Astrocyte (in vitro differentiated cells and primary cell): ENCODE data around the gene CDK5RAP1. TPM values are rescaled to one million over a fixed set of nuclear protein-coding genes. Genes with fewer than 3 reads are reported as not detected.

Experiments used
- DNase-seq: peaks from one replicate; pipeline ENCODE4 v3.0.0-alpha.2; 2010; ENCODE audit warnings: low read depth
- FAIRE-seq: peaks from 2 replicates; lab custom pipeline; 2011; peaks lifted over from hg19 to GRCh38; lab: Jason Lieb, UNC
- H2AFZ ChIP-seq: 2 replicates; pipeline ENCODE4 v1.6.0; 2012; ENCODE audit warnings: low read depth, low read length, inconsistent platforms
- H3K27ac ChIP-seq: 2 replicates; pipeline ENCODE4 v1.5.1; 2011; ENCODE audit warnings: low read depth, low read length, inconsistent platforms
- H3K27me3 ChIP-seq: 2 replicates; pipeline ENCODE4 v1.6.0; 2011; ENCODE audit warnings: low read length, inconsistent platforms; ENCODE audit not compliant: insufficient read depth
- H3K36me3 ChIP-seq: 2 replicates; pipeline ENCODE4 v1.5.1; 2011; ENCODE audit warnings: low read length, inconsistent platforms; ENCODE audit not compliant: insufficient read depth
- H3K4me1 ChIP-seq: 2 replicates; pipeline ENCODE4 v1.5.1; 2011; ENCODE audit warnings: low read length, inconsistent platforms; ENCODE audit not compliant: insufficient read depth
- H3K4me2 ChIP-seq: 2 replicates; pipeline ENCODE4 v1.6.0; 2012; ENCODE audit warnings: low read length, inconsistent platforms
- H3K4me3 ChIP-seq: 2 replicates; pipeline ENCODE4 v1.5.1; 2011; ENCODE audit warnings: low read depth, mild to moderate bottlenecking, low read length, inconsistent platforms; ENCODE audit not compliant: insufficient read depth
- H3K79me2 ChIP-seq: 2 replicates; pipeline ENCODE4 v1.6.0; 2012; ENCODE audit warnings: mild to moderate bottlenecking, low read length, inconsistent platforms; ENCODE audit not compliant: insufficient read depth
- H3K9ac ChIP-seq: 2 replicates; pipeline ENCODE4 v1.6.0; 2012; ENCODE audit warnings: mild to moderate bottlenecking, low read length, inconsistent platforms
- H3K9me3 ChIP-seq: 2 replicates; pipeline ENCODE4 v1.5.1; 2012; ENCODE audit warnings: low read depth, mild to moderate bottlenecking, low read length, inconsistent platforms; ENCODE audit not compliant: insufficient read depth
- H4K20me1 ChIP-seq: 2 replicates; pipeline ENCODE4 v1.6.0; 2012; ENCODE audit warnings: low read length, inconsistent platforms; ENCODE audit not compliant: insufficient read depth
- H3K27ac Mint-ChIP-seq: one replicate; pipeline ENCODE4 v1.8.0; 2021; ENCODE audit warnings: mild to moderate bottlenecking, mixed read lengths; ENCODE audit not compliant: unreplicated experiment
- H3K27me3 Mint-ChIP-seq: one replicate; pipeline ENCODE4 v1.8.0; 2021; ENCODE audit warnings: low read depth, mixed read lengths; ENCODE audit not compliant: unreplicated experiment
- H3K36me3 Mint-ChIP-seq: one replicate; pipeline ENCODE4 v1.8.0; 2021; ENCODE audit warnings: low read depth, mixed read lengths; ENCODE audit not compliant: unreplicated experiment
- H3K4me1 Mint-ChIP-seq: one replicate; pipeline ENCODE4 v1.8.0; 2021; ENCODE audit warnings: low read depth, mixed read lengths; ENCODE audit not compliant: unreplicated experiment
- H3K4me3 Mint-ChIP-seq: one replicate; pipeline ENCODE4 v1.8.0; 2021; ENCODE audit warnings: mild to moderate bottlenecking, moderate library complexity, mixed read lengths; ENCODE audit not compliant: unreplicated experiment
- H3K9me3 Mint-ChIP-seq: one replicate; pipeline ENCODE4 v1.8.0; 2021; ENCODE audit warnings: mild to moderate bottlenecking, mixed read lengths; ENCODE audit not compliant: unreplicated experiment
- CTCF ChIP-seq: IDR thresholded peaks from 2 replicates; pipeline ENCODE4 v1.5.1; 2011; ENCODE audit warnings: low read depth, mild to moderate bottlenecking, inconsistent platforms, low read length, moderate library complexity; ENCODE audit not compliant: insufficient read depth
- EZH2 ChIP-seq: IDR thresholded peaks from 2 replicates; pipeline ENCODE4 v1.6.1; 2012; ENCODE audit warnings: mild to moderate bottlenecking, low read length, inconsistent platforms; ENCODE audit not compliant: insufficient read depth
- total RNA-seq: library from RNA; stranded (reverse); gene quantifications from 2 replicates; pipeline ENCODE4 v1.2.1, GENCODE V29; 2021

The CDK5RAP1 gene
- total RNA-seq, 1 donor from 2014 or later: 29.2 TPM

DNA sequence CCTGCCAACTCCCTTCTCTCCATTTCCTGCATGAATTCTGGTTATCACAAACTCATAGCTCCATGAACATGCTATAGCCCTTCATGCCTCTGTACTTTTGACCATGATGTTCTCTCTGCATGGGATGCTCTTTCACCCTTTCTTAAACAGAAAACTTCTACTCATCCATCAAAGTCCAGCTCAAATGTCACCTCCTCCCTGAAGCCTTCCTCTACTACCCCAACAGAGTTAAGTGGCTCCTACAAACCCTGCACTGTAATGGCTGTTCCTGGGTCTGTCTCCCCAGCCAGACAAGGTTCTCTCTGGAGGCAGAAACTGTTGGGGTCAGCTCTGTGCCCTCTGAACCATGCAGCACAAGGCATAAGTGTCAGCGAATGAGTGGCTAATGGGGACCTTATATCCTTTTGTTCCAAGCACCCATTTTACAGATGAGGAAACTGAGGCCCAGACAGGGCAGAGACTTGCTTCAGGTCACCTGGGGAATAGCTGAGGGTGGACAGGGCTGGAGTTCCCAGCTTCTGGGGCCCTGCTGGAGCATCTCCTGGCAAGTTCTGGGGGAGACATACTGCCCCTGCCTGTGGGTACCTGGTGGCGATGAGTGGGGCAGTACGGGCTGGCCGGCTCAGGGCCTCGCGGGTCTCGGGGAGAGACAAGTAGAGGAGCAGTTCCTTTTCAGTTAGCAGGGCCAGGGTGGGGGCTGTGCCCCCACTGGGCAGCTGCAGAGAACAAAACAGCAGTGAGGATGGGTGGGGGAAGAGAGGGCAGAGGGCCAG is 10.6 kb upstream of the CDK5RAP1 start:
- no peak overlapping the region for H3K27ac Mint-ChIP-seq
- peaks cover 3% of the 10 kb centered on the region for H3K36me3 ChIP-seq

GRCh38 chr20:33411242-33411641 is 9.9 kb upstream of the CDK5RAP1 start:
- H3K4me2 ChIP-seq: no peak overlapping the region
- no peak overlapping the region for H3K4me3 ChIP-seq
- H3K4me1 Mint-ChIP-seq: peaks cover 10% of the 10 kb centered on the region
- H4K20me1 ChIP-seq: no peaks in the 10 kb centered on the region
- DNase-seq: no peak
- H3K79me2 ChIP-seq: no peaks in the 10 kb centered on the region
- no peak overlapping the region for H3K27ac ChIP-seq
- H2AFZ ChIP-seq: no peak overlapping the region
- no peak overlapping the region for H3K4me3 Mint-ChIP-seq
- H3K36me3 Mint-ChIP-seq: peaks cover 16% of the 10 kb centered on the region
- no peaks in the 10 kb centered on the region for H3K27me3 ChIP-seq
- no peaks in the 10 kb centered on the region for H3K4me1 ChIP-seq
- no peak overlapping the region for H3K9ac ChIP-seq
- peaks cover 3% of the 10 kb centered on the region for H3K36me3 ChIP-seq
- H3K9me3 ChIP-seq: peaks cover 3% of the 10 kb centered on the region
- no peak overlapping the region for H3K27ac Mint-ChIP-seq
- H3K27me3 Mint-ChIP-seq: no peaks in the 10 kb centered on the region
- TF ChIP-seq CTCF: no peak
- no peak for TF ChIP-seq EZH2
- peaks cover 3% of the 10 kb centered on the region for H3K9me3 Mint-ChIP-seq
- FAIRE-seq: no peak

More for the DNA sequence above, 10.6 kb upstream of the CDK5RAP1 start:
- no peak for TF ChIP-seq EZH2
- no peak for DNase-seq
- no peak overlapping the region for H3K27ac ChIP-seq
- no peak for FAIRE-seq
- no peaks in the 10 kb centered on the region for H3K27me3 ChIP-seq
- H3K9ac ChIP-seq: no peak overlapping the region
- H2AFZ ChIP-seq: no peak overlapping the region
- H3K4me1 ChIP-seq: no peaks in the 10 kb centered on the region
- H3K4me2 ChIP-seq: no peak overlapping the region
- H3K79me2 ChIP-seq: no peaks in the 10 kb centered on the region
- H3K4me3 ChIP-seq: no peak overlapping the region
- no peaks in the 10 kb centered on the region for H3K27me3 Mint-ChIP-seq
- H4K20me1 ChIP-seq: no peaks in the 10 kb centered on the region
- peaks cover 10% of the 10 kb centered on the region for H3K4me1 Mint-ChIP-seq
- peaks cover 3% of the 10 kb centered on the region for H3K9me3 ChIP-seq
- no peak overlapping the region for H3K4me3 Mint-ChIP-seq
- peaks cover 3% of the 10 kb centered on the region for H3K9me3 Mint-ChIP-seq
- H3K36me3 Mint-ChIP-seq: peaks cover 16% of the 10 kb centered on the region

- no peaks in the 10 kb centered on the region for H3K4me1 ChIP-seq
- H3K27ac ChIP-seq: no peak overlapping the region
- H2AFZ ChIP-seq: no peak overlapping the region
- H3K27me3 ChIP-seq: no peaks in the 10 kb centered on the region
- H3K79me2 ChIP-seq: no peaks in the 10 kb centered on the region
- peaks cover 3% of the 10 kb centered on the region for H3K36me3 ChIP-seq
- H3K9me3 Mint-ChIP-seq: peaks cover 3% of the 10 kb centered on the region
- peaks cover 16% of the 10 kb centered on the region for H3K36me3 Mint-ChIP-seq
- TF ChIP-seq CTCF (no peak), EZH2 (no peak)
- no peak for FAIRE-seq
- peaks cover 3% of the 10 kb centered on the region for H3K9me3 ChIP-seq
- no peak overlapping the region for H3K4me3 Mint-ChIP-seq
- H4K20me1 ChIP-seq: no peaks in the 10 kb centered on the region
- H3K4me2 ChIP-seq: no peak overlapping the region
- DNase-seq: no peak
- no peak overlapping the region for H3K4me3 ChIP-seq
- peak overlapping the region; percentile 18 for H3K27ac Mint-ChIP-seq
- peaks cover 10% of the 10 kb centered on the region for H3K4me1 Mint-ChIP-seq
- no peak overlapping the region for H3K9ac ChIP-seq
- no peaks in the 10 kb centered on the region for H3K27me3 Mint-ChIP-seq
Observed at GRCh38 chr20:33410081-33410742, 8.9 kb upstream of the CDK5RAP1 start.
